GM12878 (cell line): ENCODE measurements around the gene ARF5. TPM values are rescaled to one million over a fixed set of nuclear protein-coding genes. Genes with fewer than 3 reads are reported as not detected.

ENCODE experiments used
- ATAC-seq: fragments of 200-7000 bp; cut with Tn5 transposase; 3 replicates; pipeline ENCODE4 v1.9.1; 2020; ENCODE audit warnings: mild to moderate bottlenecking, moderate library complexity
- Bru-seq: library from RNA; stranded (reverse); fragments of 400-500 nt; gene quantifications from one replicate; lab custom pipeline; 2021; lab: Mats Ljungman, UMichigan
- BruChase-seq, 2 experiments: library from RNA; stranded (reverse); fragments of 400-500 nt; gene quantifications; one replicate each; lab custom pipeline; 2021; lab: Mats Ljungman, UMichigan
- BruUV-seq: library from RNA; stranded (reverse); fragments of 400-500 nt; replicated peaks from 2 replicates; lab custom pipeline; 2021; lab: Mats Ljungman, UMichigan
- CTCF ChIA-PET: fragments of 300-600 bp; sonication (Branson Sonifier 250); formaldehyde crosslinking; extraction: SDS; loops from one replicate; lab custom pipeline; 2021; ENCODE audit warnings: inconsistent platforms; lab: Yijun Ruan, JAX
- POLR2A ChIA-PET: fragments of 350-600 bp; formaldehyde crosslinking; extraction: SDS; loops from one replicate; lab custom pipeline; 2021; ENCODE audit warnings: inconsistent platforms; lab: Charles Lee
- RAD21 ChIA-PET: fragments of 300-600 bp; sonication (Branson Sonifier 250); formaldehyde crosslinking; loops from one replicate; lab custom pipeline; 2023; ENCODE audit warnings: antibody characterized with exemption; ENCODE audit not compliant: unreplicated experiment; lab: Charles Lee
- SMC1A ChIA-PET: fragments of 300-600 bp; sonication (Branson Sonifier 250); formaldehyde crosslinking; loops from one replicate; lab custom pipeline; 2023; ENCODE audit not compliant: unreplicated experiment, uncharacterized antibody; lab: Charles Lee
- DNase-seq: peaks from one replicate; pipeline ENCODE4 v3.0.0-alpha.2; 2011; ENCODE audit warnings: low read depth, low spot score
- FAIRE-seq: peaks from 3 replicates; lab custom pipeline; 2011; peaks lifted over from hg19 to GRCh38; lab: Jason Lieb, UNC
- H2AFZ ChIP-seq: 2 replicates; pipeline ENCODE4 v1.6.0; 2011; ENCODE audit warnings: low read depth, low read length, control low read depth; ENCODE audit not compliant: control insufficient read depth
- H3K27ac ChIP-seq: 2 replicates; pipeline ENCODE4 v1.5.1; 2011; ENCODE audit warnings: control low read depth; ENCODE audit not compliant: control insufficient read depth, insufficient read depth
- H3K27me3 ChIP-seq, 2 experiments: replicated peaks in 1 of 2; 2 replicates each; pipeline versions ENCODE4 v1.6.0 to v1.6.1; 2011; ENCODE audit warnings: low read length in 1 of 2; ENCODE audit not compliant: control insufficient read depth in 2 of 2, insufficient read depth in 2 of 2
- H3K36me3 ChIP-seq, 2 experiments: 2 replicates each; pipeline ENCODE4 v1.5.1; 2011; ENCODE audit warnings: low read length in 1 of 2; ENCODE audit not compliant: control insufficient read depth in 2 of 2, insufficient read depth in 2 of 2
- H3K4me1 ChIP-seq: 2 replicates; pipeline ENCODE4 v1.6.1; 2011; ENCODE audit warnings: mild to moderate bottlenecking, low read length, moderate library complexity, mixed read lengths; ENCODE audit not compliant: control insufficient read depth, insufficient read depth
- H3K4me2 ChIP-seq: 2 replicates; pipeline ENCODE4 v1.6.0; 2011; ENCODE audit warnings: control low read depth; ENCODE audit not compliant: control insufficient read depth, insufficient read depth
- H3K4me3 ChIP-seq: fragments of 200-600 bp; sonication (generic); 2 replicates; pipeline ENCODE4 v1.5.1; 2016
- H3K79me2 ChIP-seq: 2 replicates; pipeline ENCODE4 v1.6.0; 2011; ENCODE audit warnings: low read length; ENCODE audit not compliant: control insufficient read depth, insufficient read depth
- H3K9ac ChIP-seq: 2 replicates; pipeline ENCODE4 v1.8.0; 2011; ENCODE audit warnings: low read length, control low read depth, mixed read lengths; ENCODE audit not compliant: control insufficient read depth, insufficient read depth
- H3K9me3 ChIP-seq: replicated peaks from 3 replicates; pipeline ENCODE4 v1.5.1; 2011; ENCODE audit warnings: mild to moderate bottlenecking, low read length; ENCODE audit not compliant: control insufficient read depth, insufficient read depth
- H4K20me1 ChIP-seq: 2 replicates; pipeline ENCODE4 v1.6.0; 2011; ENCODE audit not compliant: control insufficient read depth, insufficient read depth
- BACH1 ChIP-seq: fragments of 450-650 bp; IDR thresholded peaks from 2 replicates; pipeline ENCODE4 v1.6.1; 2017; ENCODE audit warnings: mild to moderate bottlenecking, borderline replicate concordance
- CHD2 ChIP-seq: IDR thresholded peaks from 2 replicates; pipeline ENCODE4 v1.6.1; 2011; ENCODE audit warnings: low read depth, low read length, improper control_type of control experiment, borderline replicate concordance
- FOXM1 ChIP-seq: IDR thresholded peaks from 2 replicates; pipeline ENCODE4 v1.6.1; 2012; ENCODE audit warnings: low read depth, mild to moderate bottlenecking, inconsistent platforms, low read length, moderate library complexity
- NR2C1 ChIP-seq: fragments of 450-650 bp; IDR thresholded peaks from 2 replicates; pipeline ENCODE4 v1.6.1; 2017; ENCODE audit warnings: antibody characterized with exemption, mild to moderate bottlenecking, moderate library complexity
- WGBS: methylation state at CpG from one replicate; pipeline ENCODE4 v1.1.6; 2016; ENCODE audit warnings: low lambda C conversion rate; ENCODE audit not compliant: insufficient replicate concordance, insufficient coverage; ENCODE audit errors: missing lambda C conversion rate; 5-methylcytosine and 5-hydroxymethylcytosine counted together
- in situ Hi-C: fragments of 300-500 bp; cut with MboI; formaldehyde crosslinking; loops from 9 replicates; pipeline ENCODE4 v1.14.3; 2018; ENCODE audit warnings: mixed read lengths
- intact Hi-C: fragments of 100-400 bp; cut with micrococcal nuclease; formaldehyde crosslinking; loops from one replicate; pipeline ENCODE4 v1.14.2; 2022; ENCODE audit not compliant: unreplicated experiment
- long read RNA-seq, 2 experiments: library from polyadenylated mRNA; unstranded; transcript quantifications; one replicate each; pipeline ENCODE4 v2.0.0, GENCODE V29; 2019 to 2020
- polyA minus RNA-seq, 3 experiments: library from RNA; depleted of rRNA, polyadenylated mRNA; stranded (reverse); fragments of >200 nt; gene quantifications; 2 replicates each; pipeline ENCODE4 v1.2.3, GENCODE V29; 2011
- polyA plus RNA-seq, 11 experiments: library from polyadenylated mRNA; depleted of rRNA in 4 of 11; unstranded in 6 of 11; stranded (reverse) in 5 of 11; fragments of >200 nt; fragmentation: Nextera tagmentation in 4 of 11; fragmentation: Illumina TruSeq in 1 of 11; extraction: Ambion mirVana in 4 of 11; extraction: Trizol in 1 of 11; gene quantifications; 1 replicate in 1 of 11; 2 replicates in 10 of 11; pipeline versions ENCODE4 v1.2.1 to v1.2.3, GENCODE V29; 2011 to 2016; ENCODE audit warnings: inconsistent platforms in 2 of 11, missing spikeins in 2 of 11, low read depth in 1 of 11
- total RNA-seq, 4 experiments: library from RNA; depleted of rRNA in 3 of 4; stranded (reverse); fragments of >200 nt in 3 of 4; fragmentation: Illumina TruSeq in 1 of 4; extraction: Trizol in 1 of 4; gene quantifications; 2 replicates each; pipeline versions ENCODE4 v1.2.1 to v1.2.3, GENCODE V29; 2013 to 2021
- TF ChIP-seq, protein P1 (sequence below): fragments of 450-650 bp; IDR thresholded peaks from 2 replicates; pipeline ENCODE4 v1.6.1; 2017; ENCODE audit warnings: mild to moderate bottlenecking, moderate library complexity
- TF ChIP-seq, protein P2 (sequence below): IDR thresholded peaks from 2 replicates; pipeline ENCODE4 v1.6.1; 2012; ENCODE audit warnings: mild to moderate bottlenecking, low read depth, low read length

ARF5 gene
- 15.8 and 19.9 TPM in 2 replicates for total RNA-seq (2013; cell fraction: nucleolus; rRNA removed)
- total RNA-seq (2014; rRNA removed) (146 and 158 TPM in 2 replicates), total RNA-seq (2014; rRNA removed; fragmentation: Illumina TruSeq; extraction: Trizol) (73.6 and 84.8 TPM in 2 replicates), total RNA-seq (2021) (118 and 128 TPM in 2 replicates), polyA plus RNA-seq (2011; rRNA removed) (135 and 210 TPM in 2 replicates), polyA plus RNA-seq (2014; fragmentation: Illumina TruSeq; extraction: Trizol) (80.0 and 86.1 TPM in 2 replicates), polyA plus RNA-seq (2014; fragmentation: Nextera tagmentation; extraction: Ambion mirVana) (10 to 100 TPM; 11.0 to 18.0 TPM), polyA plus RNA-seq (2014; rRNA removed) (197 and 211 TPM in 2 replicates), polyA plus RNA-seq (2016; fragmentation: Nextera tagmentation; extraction: Ambion mirVana) (100 to 1,000 TPM; 143 to 156 TPM), polyA minus RNA-seq (2011; rRNA and poly(A)+ RNA removed) (63.3 and 73.0 TPM in 2 replicates), Bru-seq, nascent RNA (percentile 85 among the genes with signal in this experiment), BruChase-seq, experiment 1, labeled RNA remaining after a 6-hour chase (percentile 92 among the genes with signal in this experiment), BruChase-seq, experiment 2, labeled RNA remaining after a 2-hour chase (percentile 84 among the genes with signal in this experiment)
- polyA plus RNA-seq (2011; ENCODE audit: low read depth) = 53.8 TPM
- polyA plus RNA-seq (2011; cell fraction: cytosol; rRNA removed) = 284 and 313 TPM in 2 replicates
- 145 and 173 TPM in 2 replicates for polyA plus RNA-seq (2011; cell fraction: nucleus; rRNA removed)
- polyA plus RNA-seq (2012) = 92.0 and 98.4 TPM in 2 replicates
- polyA minus RNA-seq (2011; cell fraction: cytosol; rRNA and poly(A)+ RNA removed) = 42.8 and 49.8 TPM in 2 replicates
- 19.9 and 25.3 TPM in 2 replicates for polyA minus RNA-seq (2011; cell fraction: nucleus; rRNA and poly(A)+ RNA removed)
- long read RNA-seq, experiment 1, transcript ARF5-201 (6 exons, 1,103 nt) = major isoform, 145 of 148 reads
- long read RNA-seq, experiment 1, partial matches to known transcripts = 2 of 148 reads
- long read RNA-seq, experiment 1, other reads (novel, unspliced or antisense) = 0 of 148 reads
- long read RNA-seq, experiment 2, transcript ARF5-201 (6 exons, 1,103 nt) = major isoform, 16 of 21 reads
- long read RNA-seq, experiment 2, partial matches to known transcripts = 4 of 21 reads
- long read RNA-seq, experiment 2, other reads (novel, unspliced or antisense) = 1 of 21 reads

DNA sequence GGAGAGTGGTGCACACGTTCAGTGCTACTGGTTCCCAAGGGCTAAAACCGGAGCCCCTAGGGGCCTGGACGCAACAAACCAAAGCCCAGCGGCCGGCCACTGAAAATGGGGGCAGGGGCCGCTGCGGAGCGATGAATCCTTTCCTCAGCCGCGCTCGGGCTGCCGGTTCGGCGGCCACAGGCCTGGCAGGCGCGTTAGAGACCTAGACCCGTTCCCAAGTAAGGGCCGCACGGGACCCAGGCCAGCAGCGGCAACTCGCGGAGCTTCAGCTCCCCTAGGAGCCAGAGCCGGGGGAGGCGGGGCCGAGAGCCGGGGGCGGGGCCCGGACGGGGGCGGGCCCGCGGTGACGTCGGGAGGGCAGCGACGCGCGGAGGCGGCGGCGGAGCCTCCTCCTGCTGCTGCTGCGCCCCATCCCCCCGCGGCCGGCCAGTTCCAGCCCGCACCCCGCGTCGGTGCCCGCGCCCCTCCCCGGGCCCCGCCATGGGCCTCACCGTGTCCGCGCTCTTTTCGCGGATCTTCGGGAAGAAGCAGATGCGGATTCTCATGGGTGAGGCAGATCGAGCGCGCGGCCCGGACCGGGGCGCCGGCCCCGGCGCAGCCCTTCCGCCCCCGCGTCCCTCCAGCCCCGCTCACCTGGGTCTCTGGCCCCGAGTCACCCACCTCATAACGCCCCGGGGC, at the start of gene ARF5:
ARF5 (plus strand) TSS at position 393 of the 678 bp plus-strand sequence; CDS start at position 481, 88 bp downstream.
- in situ Hi-C loops = no loop called here
- ChIA-PET POLR2A (interaction anchor here (0.6 to 1.7 kb wide), 2 partner anchors 32 to 61 kb away, joined by 3 to 5 read pairs; no protein-coding TSS in a partner anchor), CTCF (interaction anchor here (0.9 to 2.3 kb wide), 6 partner anchors 10 to 119 kb away, joined by 3 to 11 read pairs (median 4); no protein-coding TSS in a partner anchor), RAD21 (interaction anchor here (1.5 to 2.0 kb wide), 2 partner anchors 32 to 63 kb away, joined by 4 to 7 read pairs; no protein-coding TSS in a partner anchor), SMC1A (interaction anchor here (0.9 to 2.9 kb wide), 3 partner anchors 40 to 213 kb away, joined by 3 to 13 read pairs (median 3); no protein-coding TSS in a partner anchor)
- WGBS = 2% methylated on average over 51 of the region's 77 CpGs
- FAIRE-seq (no peak), ATAC-seq (peak; percentile 86), DNase-seq (no peak)
- Histone ChIP-seq H3K9me3 (no peaks in the 10 kb centered on the region), H3K27ac (peak within 1 kb of the TSS; percentile 77), H3K79me2 (peaks cover 30% of the 10 kb centered on the region), H3K27me3 (no peaks in the 10 kb centered on the region), H3K4me1 (peaks cover 15% of the 10 kb centered on the region), H4K20me1 (no peaks in the 10 kb centered on the region), H2AFZ (peak within 1 kb of the TSS; percentile 82), H3K4me3 (peak within 1 kb of the TSS; percentile 94), H3K4me2 (peak within 1 kb of the TSS; percentile 87), H3K9ac (peak within 1 kb of the TSS; percentile 83), H3K36me3 (peaks cover 3% of the 10 kb centered on the region in 2 experiments; a peak in 3 of 4 replicates)
- no TSS peak for BruUV-seq
- intact Hi-C loops = loop anchor here (2.0 kb wide), 1 partner anchor 65 kb away; the partner anchor contains the start of gene SND1
- TF ChIP-seq FOXM1 (no peak), BACH1 (0 out of 2 replicates have a peak, but pooled peaks have one; percentile 25), NR2C1 (0 out of 2 replicates have a peak, but pooled peaks have one; percentile 27), CHD2 (peak; percentile 62)
- TF ChIP-seq, protein P1, sequence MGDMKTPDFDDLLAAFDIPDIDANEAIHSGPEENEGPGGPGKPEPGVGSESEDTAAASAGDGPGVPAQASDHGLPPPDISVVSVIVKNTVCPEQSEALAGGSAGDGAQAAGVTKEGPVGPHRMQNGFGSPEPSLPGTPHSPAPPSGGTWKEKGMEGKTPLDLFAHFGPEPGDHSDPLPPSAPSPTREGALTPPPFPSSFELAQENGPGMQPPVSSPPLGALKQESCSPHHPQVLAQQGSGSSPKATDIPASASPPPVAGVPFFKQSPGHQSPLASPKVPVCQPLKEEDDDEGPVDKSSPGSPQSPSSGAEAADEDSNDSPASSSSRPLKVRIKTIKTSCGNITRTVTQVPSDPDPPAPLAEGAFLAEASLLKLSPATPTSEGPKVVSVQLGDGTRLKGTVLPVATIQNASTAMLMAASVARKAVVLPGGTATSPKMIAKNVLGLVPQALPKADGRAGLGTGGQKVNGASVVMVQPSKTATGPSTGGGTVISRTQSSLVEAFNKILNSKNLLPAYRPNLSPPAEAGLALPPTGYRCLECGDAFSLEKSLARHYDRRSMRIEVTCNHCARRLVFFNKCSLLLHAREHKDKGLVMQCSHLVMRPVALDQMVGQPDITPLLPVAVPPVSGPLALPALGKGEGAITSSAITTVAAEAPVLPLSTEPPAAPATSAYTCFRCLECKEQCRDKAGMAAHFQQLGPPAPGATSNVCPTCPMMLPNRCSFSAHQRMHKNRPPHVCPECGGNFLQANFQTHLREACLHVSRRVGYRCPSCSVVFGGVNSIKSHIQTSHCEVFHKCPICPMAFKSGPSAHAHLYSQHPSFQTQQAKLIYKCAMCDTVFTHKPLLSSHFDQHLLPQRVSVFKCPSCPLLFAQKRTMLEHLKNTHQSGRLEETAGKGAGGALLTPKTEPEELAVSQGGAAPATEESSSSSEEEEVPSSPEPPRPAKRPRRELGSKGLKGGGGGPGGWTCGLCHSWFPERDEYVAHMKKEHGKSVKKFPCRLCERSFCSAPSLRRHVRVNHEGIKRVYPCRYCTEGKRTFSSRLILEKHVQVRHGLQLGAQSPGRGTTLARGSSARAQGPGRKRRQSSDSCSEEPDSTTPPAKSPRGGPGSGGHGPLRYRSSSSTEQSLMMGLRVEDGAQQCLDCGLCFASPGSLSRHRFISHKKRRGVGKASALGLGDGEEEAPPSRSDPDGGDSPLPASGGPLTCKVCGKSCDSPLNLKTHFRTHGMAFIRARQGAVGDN = peak; percentile 51; the same call in 1 of the 2 replicates
- TF ChIP-seq, protein P2, sequence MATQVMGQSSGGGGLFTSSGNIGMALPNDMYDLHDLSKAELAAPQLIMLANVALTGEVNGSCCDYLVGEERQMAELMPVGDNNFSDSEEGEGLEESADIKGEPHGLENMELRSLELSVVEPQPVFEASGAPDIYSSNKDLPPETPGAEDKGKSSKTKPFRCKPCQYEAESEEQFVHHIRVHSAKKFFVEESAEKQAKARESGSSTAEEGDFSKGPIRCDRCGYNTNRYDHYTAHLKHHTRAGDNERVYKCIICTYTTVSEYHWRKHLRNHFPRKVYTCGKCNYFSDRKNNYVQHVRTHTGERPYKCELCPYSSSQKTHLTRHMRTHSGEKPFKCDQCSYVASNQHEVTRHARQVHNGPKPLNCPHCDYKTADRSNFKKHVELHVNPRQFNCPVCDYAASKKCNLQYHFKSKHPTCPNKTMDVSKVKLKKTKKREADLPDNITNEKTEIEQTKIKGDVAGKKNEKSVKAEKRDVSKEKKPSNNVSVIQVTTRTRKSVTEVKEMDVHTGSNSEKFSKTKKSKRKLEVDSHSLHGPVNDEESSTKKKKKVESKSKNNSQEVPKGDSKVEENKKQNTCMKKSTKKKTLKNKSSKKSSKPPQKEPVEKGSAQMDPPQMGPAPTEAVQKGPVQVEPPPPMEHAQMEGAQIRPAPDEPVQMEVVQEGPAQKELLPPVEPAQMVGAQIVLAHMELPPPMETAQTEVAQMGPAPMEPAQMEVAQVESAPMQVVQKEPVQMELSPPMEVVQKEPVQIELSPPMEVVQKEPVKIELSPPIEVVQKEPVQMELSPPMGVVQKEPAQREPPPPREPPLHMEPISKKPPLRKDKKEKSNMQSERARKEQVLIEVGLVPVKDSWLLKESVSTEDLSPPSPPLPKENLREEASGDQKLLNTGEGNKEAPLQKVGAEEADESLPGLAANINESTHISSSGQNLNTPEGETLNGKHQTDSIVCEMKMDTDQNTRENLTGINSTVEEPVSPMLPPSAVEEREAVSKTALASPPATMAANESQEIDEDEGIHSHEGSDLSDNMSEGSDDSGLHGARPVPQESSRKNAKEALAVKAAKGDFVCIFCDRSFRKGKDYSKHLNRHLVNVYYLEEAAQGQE = no peak
